Tibial nerve (tissue), 4 donors: ENCODE measurements around the gene POLD4.

Experiments used
- EP300 ChIP-seq, 2 donors: sonication (generic); formaldehyde crosslinking; IDR thresholded peaks; one replicate each; pipeline ENCODE4 v1.6.1; 2017; ENCODE audit warnings: antibody characterized with exemption in 2 of 2, mild to moderate bottlenecking in 1 of 2
- POLR2A ChIP-seq, 2 donors: fragments of 450-650 bp; IDR thresholded peaks; one replicate each; pipeline ENCODE4 v1.6.1; 2017; ENCODE audit warnings: antibody characterized with exemption in 2 of 2, mild to moderate bottlenecking in 2 of 2, moderate library complexity in 2 of 2
- TF ChIP-seq, protein P1 (sequence below), 5 experiments: fragments of 200-600 bp in 3 of 5; fragments of 450-650 bp in 2 of 5; sonication (generic) in 3 of 5; IDR thresholded peaks; one replicate each; pipeline ENCODE4 v1.5.1; 2016 to 2019; ENCODE audit warnings: antibody characterized with exemption in 5 of 5, mild to moderate bottlenecking in 3 of 5, moderate library complexity in 2 of 5

- TF ChIP-seq, protein P1, sequence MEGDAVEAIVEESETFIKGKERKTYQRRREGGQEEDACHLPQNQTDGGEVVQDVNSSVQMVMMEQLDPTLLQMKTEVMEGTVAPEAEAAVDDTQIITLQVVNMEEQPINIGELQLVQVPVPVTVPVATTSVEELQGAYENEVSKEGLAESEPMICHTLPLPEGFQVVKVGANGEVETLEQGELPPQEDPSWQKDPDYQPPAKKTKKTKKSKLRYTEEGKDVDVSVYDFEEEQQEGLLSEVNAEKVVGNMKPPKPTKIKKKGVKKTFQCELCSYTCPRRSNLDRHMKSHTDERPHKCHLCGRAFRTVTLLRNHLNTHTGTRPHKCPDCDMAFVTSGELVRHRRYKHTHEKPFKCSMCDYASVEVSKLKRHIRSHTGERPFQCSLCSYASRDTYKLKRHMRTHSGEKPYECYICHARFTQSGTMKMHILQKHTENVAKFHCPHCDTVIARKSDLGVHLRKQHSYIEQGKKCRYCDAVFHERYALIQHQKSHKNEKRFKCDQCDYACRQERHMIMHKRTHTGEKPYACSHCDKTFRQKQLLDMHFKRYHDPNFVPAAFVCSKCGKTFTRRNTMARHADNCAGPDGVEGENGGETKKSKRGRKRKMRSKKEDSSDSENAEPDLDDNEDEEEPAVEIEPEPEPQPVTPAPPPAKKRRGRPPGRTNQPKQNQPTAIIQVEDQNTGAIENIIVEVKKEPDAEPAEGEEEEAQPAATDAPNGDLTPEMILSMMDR (IDR thresholded peaks at IDR 0.05) = peak in 1 of 5 experiments; percentile 8
- TF ChIP-seq EP300 (IDR thresholded peaks at IDR 0.05) = no peak
- TF ChIP-seq POLR2A (IDR thresholded peaks at IDR 0.05) = no peak
Observed at GRCh38 chr11:67381244-67381972, 28.1 kb upstream of the POLD4 start.
